Ishikawa (cell line): ENCODE data around the gene SCAF1.

Experiments used
- CEBPB ChIP-seq: IDR thresholded peaks from 2 replicates; pipeline ENCODE4 v1.6.1; 2012
- CREB1 ChIP-seq: IDR thresholded peaks from 2 replicates; pipeline ENCODE4 v1.6.1; 2012; ENCODE audit warnings: low read depth
- EGR1 ChIP-seq: IDR thresholded peaks from 2 replicates; pipeline ENCODE4 v1.6.1; 2012
- EP300 ChIP-seq: IDR thresholded peaks from 2 replicates; pipeline ENCODE4 v1.6.1; 2012; ENCODE audit warnings: borderline replicate concordance
- FOXM1 ChIP-seq: IDR thresholded peaks from 2 replicates; pipeline ENCODE4 v1.6.1; 2012; ENCODE audit warnings: low read depth, borderline replicate concordance
- MAX ChIP-seq: IDR thresholded peaks from 2 replicates; pipeline ENCODE4 v1.6.1; 2012
- NFIC ChIP-seq: IDR thresholded peaks from 2 replicates; pipeline ENCODE4 v1.6.1; 2012
- RAD21 ChIP-seq: IDR thresholded peaks from 2 replicates; pipeline ENCODE4 v1.6.1; 2012; ENCODE audit warnings: low read depth
- REST ChIP-seq: IDR thresholded peaks from 2 replicates; pipeline ENCODE4 v1.6.1; 2012; ENCODE audit warnings: low read depth, mild to moderate bottlenecking
- TAF1 ChIP-seq: IDR thresholded peaks from 2 replicates; pipeline ENCODE4 v1.6.1; 2012; ENCODE audit warnings: low read depth, mild to moderate bottlenecking
- TCF12 ChIP-seq: IDR thresholded peaks from 2 replicates; pipeline ENCODE4 v1.6.1; 2012; ENCODE audit warnings: low read depth
- TEAD4 ChIP-seq: IDR thresholded peaks from 2 replicates; pipeline ENCODE4 v1.6.1; 2012
- USF1 ChIP-seq: IDR thresholded peaks from 2 replicates; pipeline ENCODE4 v1.6.1; 2012
- YY1 ChIP-seq: IDR thresholded peaks from 2 replicates; pipeline ENCODE4 v1.6.1; 2012; ENCODE audit warnings: low read depth
- ZBTB7A ChIP-seq: IDR thresholded peaks from 2 replicates; pipeline ENCODE4 v1.6.1; 2012; ENCODE audit warnings: low read depth

Gene SCAF1

GRCh38 chr19:49658139-49658517 is 16.1 kb downstream of the SCAF1 start:
- TF ChIP-seq USF1 (no peak), TEAD4 (no peak), EGR1 (no peak)

GRCh38 chr19:49658566-49659442 is 16.8 kb downstream of the SCAF1 start:
- TF ChIP-seq TAF1 (no peak), REST (no peak), ZBTB7A (no peak), CEBPB (no peak), EGR1 (no peak), NFIC (no peak), EP300 (no peak), YY1 (no peak), TEAD4 (no peak)

GRCh38 chr19:49660338-49660961 is 18.4 kb downstream of the SCAF1 start:
- no peak for TF ChIP-seq FOXM1
- TF ChIP-seq CREB1, result no peak
- TF ChIP-seq USF1, result no peak
- TF ChIP-seq NFIC, result no peak
- TF ChIP-seq YY1, result no peak

- TF ChIP-seq USF1 (no peak), YY1 (no peak), CREB1 (no peak), REST (no peak), TAF1 (no peak), TEAD4 (no peak), TCF12 (no peak), RAD21 (no peak), CEBPB (no peak), NFIC (no peak), FOXM1 (no peak), ZBTB7A (no peak)
These were observed 20.0 kb downstream of the SCAF1 start for GRCh38 chr19:49662011-49662410.

GRCh38 chr19:49663224-49663623 is 21.2 kb downstream of the SCAF1 start:
- TF ChIP-seq RAD21 (no peak), MAX (no peak), CEBPB (no peak), EGR1 (no peak), NFIC (no peak), FOXM1 (no peak), TEAD4 (no peak), ZBTB7A (no peak), REST (no peak), EP300 (no peak), TCF12 (no peak), CREB1 (no peak), TAF1 (no peak), YY1 (no peak), USF1 (no peak)
